HCT116 (cell line): ENCODE measurements around the gene TICRR. TPM values are rescaled to one million over a fixed set of nuclear protein-coding genes. Genes with fewer than 3 reads are reported as not detected.

Source experiments
- ATAC-seq: fragments of 200-7000 bp; cut with Tn5 transposase; 2 replicates; pipeline ENCODE4 v1.9.1; 2020; ENCODE audit warnings: mild to moderate bottlenecking, moderate library complexity
- BruUV-seq: library from RNA; stranded (reverse); fragments of 400-500 nt; replicated peaks from 2 replicates; lab custom pipeline; 2021; lab: Mats Ljungman, UMichigan
- CTCF ChIA-PET: fragments of 300-600 bp; sonication (Branson Sonifier 250); formaldehyde crosslinking; loops from one replicate; lab custom pipeline; 2021; ENCODE audit warnings: antibody characterized with exemption; lab: Charles Lee
- POLR2A ChIA-PET: fragments of 300-600, 350-600 bp; sonication (Branson Sonifier 250); formaldehyde crosslinking; loops from one replicate; lab custom pipeline; 2021; ENCODE audit warnings: antibody characterized with exemption; lab: Charles Lee
- RAD21 ChIA-PET, 2 experiments: fragments of 300-600 bp; sonication (Branson Sonifier 250); formaldehyde crosslinking; loops; one replicate each; lab custom pipeline; 2023; ENCODE audit warnings: low total read pairs in 2 of 2; ENCODE audit not compliant: uncharacterized antibody in 2 of 2, unreplicated experiment in 2 of 2, low non-redundant PET in 1 of 2; lab: Charles Lee
- DNase-seq: peaks from one replicate; pipeline ENCODE4 v3.0.0-alpha.2; 2010; ENCODE audit warnings: low read depth, low spot score
- H2AFZ ChIP-seq: fragments of 200-600 bp; shearing (Covaris generic), sonication (generic); 2 replicates; pipeline ENCODE4 v1.6.1; 2017; ENCODE audit warnings: low read depth, mixed run types, mixed read lengths, antibody characterized with exemption, low read length; ENCODE audit not compliant: poor library complexity, severe bottlenecking
- H3K27ac ChIP-seq: 2 replicates; pipeline ENCODE4 v1.5.1; 2012; ENCODE audit warnings: low read depth, low read length
- H3K27me3 ChIP-seq: fragments of 200-600 bp; sonication (generic); 2 replicates; pipeline ENCODE4 v1.6.1; 2016; ENCODE audit warnings: mixed run types, low read length, mixed read lengths; ENCODE audit not compliant: insufficient read depth
- H3K36me3 ChIP-seq, 2 experiments: fragments of 200-500 bp in 1 of 2; fragments of 200-600 bp in 1 of 2; sonication (Bioruptor generic) in 1 of 2; sonication (generic) in 1 of 2; 2 replicates each; pipeline versions ENCODE4 v1.5.1 to v1.6.1; 2014 to 2016; ENCODE audit warnings: low read length in 2 of 2, inconsistent platforms in 1 of 2, mixed read lengths in 1 of 2, mixed run types in 1 of 2; ENCODE audit not compliant: insufficient read depth in 2 of 2, control insufficient read depth in 1 of 2
- H3K4me1 ChIP-seq, 2 experiments: fragments of 200-600 bp in 1 of 2; sonication (generic) in 1 of 2; 2 replicates each; pipeline versions ENCODE4 v1.5.1 to v1.6.1; 2012 to 2017; ENCODE audit warnings: low read length in 2 of 2, inconsistent platforms in 1 of 2, mild to moderate bottlenecking in 1 of 2, mixed read lengths in 1 of 2, mixed run types in 1 of 2, moderate library complexity in 1 of 2; ENCODE audit not compliant: insufficient read depth in 2 of 2, control insufficient read depth in 1 of 2
- H3K4me2 ChIP-seq: fragments of 200-600 bp; sonication (generic); 2 replicates; pipeline ENCODE4 v1.6.1; 2017; ENCODE audit warnings: mixed run types, low read length, mixed read lengths
- H3K4me3 ChIP-seq, 2 experiments: fragments of 200-600 bp in 1 of 2; sonication (generic) in 1 of 2; replicated peaks in 1 of 2; 2 replicates each; pipeline ENCODE4 v1.5.1; 2011 to 2016; ENCODE audit warnings: low read length in 2 of 2, control low read depth in 1 of 2, low read depth in 1 of 2, mild to moderate bottlenecking in 1 of 2, mixed read lengths in 1 of 2, mixed run types in 1 of 2
- H3K79me2 ChIP-seq: fragments of 200-600 bp; sonication (generic); 2 replicates; pipeline ENCODE4 v1.6.1; 2017; ENCODE audit warnings: mild to moderate bottlenecking, mixed run types, low read length, moderate library complexity, mixed read lengths; ENCODE audit not compliant: insufficient read depth
- H3K9ac ChIP-seq: fragments of 200-600 bp; sonication (generic); 2 replicates; pipeline ENCODE4 v1.6.1; 2016; ENCODE audit warnings: low read length, mixed read lengths
- H3K9me2 ChIP-seq: fragments of 200-600 bp; sonication (generic), shearing (Covaris generic); 2 replicates; pipeline ENCODE4 v1.6.1; 2017; ENCODE audit warnings: mixed run types, mild to moderate bottlenecking, moderate library complexity; ENCODE audit not compliant: insufficient read depth
- H3K9me3 ChIP-seq, 2 experiments: fragments of 200-500 bp in 1 of 2; fragments of 200-600 bp in 1 of 2; sonication (Bioruptor generic) in 1 of 2; sonication (generic) in 1 of 2; 2 replicates each; pipeline ENCODE4 v1.6.1; 2014 to 2017; ENCODE audit warnings: low read length in 2 of 2, mixed read lengths in 2 of 2, inconsistent platforms in 1 of 2, low read depth in 1 of 2, mild to moderate bottlenecking in 1 of 2, mixed run types in 1 of 2, moderate library complexity in 1 of 2; ENCODE audit not compliant: control insufficient read depth in 1 of 2, insufficient read depth in 1 of 2
- H4K20me1 ChIP-seq: fragments of 200-600 bp; sonication (generic), shearing (Covaris generic); 2 replicates; pipeline ENCODE4 v1.6.1; 2017; ENCODE audit warnings: mixed run types, mild to moderate bottlenecking, moderate library complexity; ENCODE audit not compliant: insufficient read depth
- CBX3 ChIP-seq: IDR thresholded peaks from 2 replicates; pipeline ENCODE4 v1.6.1; 2012; ENCODE audit warnings: low read depth
- CTCF ChIP-seq, 3 experiments: fragments of 200-600 bp in 1 of 3; sonication (generic) in 1 of 3; IDR thresholded peaks in 2 of 3; conservative IDR thresholded peaks in 1 of 3; 2 replicates each; pipeline ENCODE4 v1.5.1; 2012 to 2017; ENCODE audit warnings: low read depth in 2 of 3, low read length in 2 of 3, antibody characterized with exemption in 1 of 3, borderline replicate concordance in 1 of 3, control low read depth in 1 of 3, mild to moderate bottlenecking in 1 of 3, mixed read lengths in 1 of 3, mixed run types in 1 of 3, moderate library complexity in 1 of 3; ENCODE audit not compliant: insufficient read depth in 1 of 3
- EGR1 ChIP-seq: IDR thresholded peaks from 2 replicates; pipeline ENCODE4 v1.6.1; 2012; ENCODE audit warnings: low read depth
- POLR2AphosphoS5 ChIP-seq: IDR thresholded peaks from 2 replicates; pipeline ENCODE4 v1.6.1; 2011; ENCODE audit warnings: mild to moderate bottlenecking, low read depth, low read length, moderate library complexity
- ZNF274 ChIP-seq: fragments of 200-500 bp; sonication (Bioruptor generic); IDR thresholded peaks from 2 replicates; pipeline ENCODE4 v1.6.1; 2014; ENCODE audit warnings: mild to moderate bottlenecking, low read depth, low read length, inconsistent platforms
- intact Hi-C: fragments of 100-400 bp; cut with micrococcal nuclease; formaldehyde crosslinking; loops from 2 replicates; pipeline ENCODE4 v1.10.0; 2022
- total RNA-seq: library from RNA; stranded (reverse); gene quantifications from one replicate; pipeline ENCODE4 v1.2.1, GENCODE V29; 2021; ENCODE audit not compliant: unreplicated experiment
- TF ChIP-seq, protein P1 (sequence below): IDR thresholded peaks from 2 replicates; pipeline ENCODE4 v1.6.1; 2012; ENCODE audit warnings: low read depth

The TICRR gene
- total RNA-seq, 1 experiment from 2014 or later: 24.8 TPM

- intact Hi-C loops: no loop called here
- H3K36me3 ChIP-seq: no peaks in the 10 kb centered on the region
- no peak overlapping the region for H3K4me2 ChIP-seq
- no peaks in the 10 kb centered on the region for H3K27me3 ChIP-seq
- no peak overlapping the region for H2AFZ ChIP-seq
- no peak overlapping the region for H3K4me3 ChIP-seq
- no peak overlapping the region for H3K9ac ChIP-seq
- no peaks in the 10 kb centered on the region for H3K4me1 ChIP-seq
- no peak for ATAC-seq
- BruUV-seq: no TSS peak
- H3K9me2 ChIP-seq: no peaks in the 10 kb centered on the region
- ChIA-PET POLR2A (no interaction called here), RAD21 (no interaction called here), CTCF (no interaction called here)
- H3K27ac ChIP-seq: no peak overlapping the region
- no peaks in the 10 kb centered on the region for H3K9me3 ChIP-seq
- H4K20me1 ChIP-seq: no peaks in the 10 kb centered on the region
- no peaks in the 10 kb centered on the region for H3K79me2 ChIP-seq
- no peak for DNase-seq
- no peak for TF ChIP-seq CBX3
- no peak for TF ChIP-seq ZNF274
- no peak for TF ChIP-seq EGR1
- TF ChIP-seq, protein P1, sequence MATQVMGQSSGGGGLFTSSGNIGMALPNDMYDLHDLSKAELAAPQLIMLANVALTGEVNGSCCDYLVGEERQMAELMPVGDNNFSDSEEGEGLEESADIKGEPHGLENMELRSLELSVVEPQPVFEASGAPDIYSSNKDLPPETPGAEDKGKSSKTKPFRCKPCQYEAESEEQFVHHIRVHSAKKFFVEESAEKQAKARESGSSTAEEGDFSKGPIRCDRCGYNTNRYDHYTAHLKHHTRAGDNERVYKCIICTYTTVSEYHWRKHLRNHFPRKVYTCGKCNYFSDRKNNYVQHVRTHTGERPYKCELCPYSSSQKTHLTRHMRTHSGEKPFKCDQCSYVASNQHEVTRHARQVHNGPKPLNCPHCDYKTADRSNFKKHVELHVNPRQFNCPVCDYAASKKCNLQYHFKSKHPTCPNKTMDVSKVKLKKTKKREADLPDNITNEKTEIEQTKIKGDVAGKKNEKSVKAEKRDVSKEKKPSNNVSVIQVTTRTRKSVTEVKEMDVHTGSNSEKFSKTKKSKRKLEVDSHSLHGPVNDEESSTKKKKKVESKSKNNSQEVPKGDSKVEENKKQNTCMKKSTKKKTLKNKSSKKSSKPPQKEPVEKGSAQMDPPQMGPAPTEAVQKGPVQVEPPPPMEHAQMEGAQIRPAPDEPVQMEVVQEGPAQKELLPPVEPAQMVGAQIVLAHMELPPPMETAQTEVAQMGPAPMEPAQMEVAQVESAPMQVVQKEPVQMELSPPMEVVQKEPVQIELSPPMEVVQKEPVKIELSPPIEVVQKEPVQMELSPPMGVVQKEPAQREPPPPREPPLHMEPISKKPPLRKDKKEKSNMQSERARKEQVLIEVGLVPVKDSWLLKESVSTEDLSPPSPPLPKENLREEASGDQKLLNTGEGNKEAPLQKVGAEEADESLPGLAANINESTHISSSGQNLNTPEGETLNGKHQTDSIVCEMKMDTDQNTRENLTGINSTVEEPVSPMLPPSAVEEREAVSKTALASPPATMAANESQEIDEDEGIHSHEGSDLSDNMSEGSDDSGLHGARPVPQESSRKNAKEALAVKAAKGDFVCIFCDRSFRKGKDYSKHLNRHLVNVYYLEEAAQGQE: no peak
Observed at GRCh38 chr15:89669309-89669865, 94.1 kb downstream of the TICRR start.

- no peak for ATAC-seq
Observed at GRCh38 chr15:89669941-89670340, 94.7 kb downstream of the TICRR start.

More at GRCh38 chr15:89669941-89670340, 94.7 kb downstream of the TICRR start:
- Histone ChIP-seq H3K4me3 (no peak overlapping the region), H3K9me3 (no peaks in the 10 kb centered on the region), H4K20me1 (no peaks in the 10 kb centered on the region), H3K9me2 (no peaks in the 10 kb centered on the region), H3K4me2 (no peak overlapping the region), H3K36me3 (no peaks in the 10 kb centered on the region), H3K27ac (no peak overlapping the region), H3K27me3 (no peaks in the 10 kb centered on the region), H3K4me1 (no peaks in the 10 kb centered on the region), H3K79me2 (no peaks in the 10 kb centered on the region), H3K9ac (no peak overlapping the region), H2AFZ (no peak overlapping the region)
- RAD21 ChIA-PET: no interaction called here
- no peak for DNase-seq
- intact Hi-C loops: no loop called here
- POLR2A ChIA-PET: no interaction called here
- no TSS peak for BruUV-seq
- TF ChIP-seq CTCF (IDR thresholded peaks at IDR 0.05 in 2 of 3, conservative IDR thresholded peaks at IDR 0.05 in 1 of 3; ENCODE audit: borderline replicate concordance in 1 of 3, insufficient read depth in 1 of 3, low read depth in 2 of 3, low read length in 2 of 3) (no peak), CBX3 (no peak), POLR2AphosphoS5 (no peak)
- CTCF ChIA-PET: no interaction called here
